Esophagus muscularis mucosa (tissue), 3 donors: ENCODE results near the gene CNGA1.

Experiments used
- POLR2AphosphoS5 ChIP-seq, 2 donors: sonication (generic); formaldehyde crosslinking; IDR thresholded peaks; one replicate each; pipeline ENCODE4 v1.6.1; 2017; ENCODE audit warnings: antibody characterized with exemption in 2 of 2
- TF ChIP-seq, protein P1 (sequence below), 3 experiments: fragments of 200-600 bp in 2 of 3; fragments of 450-650 bp in 1 of 3; sonication (generic) in 2 of 3; IDR thresholded peaks; one replicate each; pipeline ENCODE4 v1.5.1; 2017 to 2019; ENCODE audit warnings: antibody characterized with exemption in 3 of 3, mild to moderate bottlenecking in 2 of 3, moderate library complexity in 1 of 3

DNA sequence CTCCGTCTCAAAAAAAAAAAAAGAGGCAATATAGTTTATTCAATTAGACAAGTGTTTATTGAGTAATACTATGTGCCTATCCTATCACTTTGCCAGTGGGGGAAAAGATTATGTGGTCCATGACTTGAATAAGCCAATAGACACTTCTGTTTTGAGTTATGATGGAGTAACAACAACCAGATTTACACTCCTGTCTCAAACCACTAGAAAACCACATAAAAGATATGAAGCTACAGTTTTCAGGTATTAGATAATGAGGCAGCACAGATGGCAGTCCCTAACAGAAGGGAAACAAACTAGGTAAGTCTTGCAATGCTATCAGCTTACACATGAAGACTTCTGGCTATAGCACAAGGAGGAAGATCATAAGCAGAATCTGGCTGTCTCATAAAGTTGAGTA lies 124.6 kb downstream of the CNGA1 start:
- TF ChIP-seq POLR2AphosphoS5 (IDR thresholded peaks at IDR 0.05) = no peak
- TF ChIP-seq, protein P1, sequence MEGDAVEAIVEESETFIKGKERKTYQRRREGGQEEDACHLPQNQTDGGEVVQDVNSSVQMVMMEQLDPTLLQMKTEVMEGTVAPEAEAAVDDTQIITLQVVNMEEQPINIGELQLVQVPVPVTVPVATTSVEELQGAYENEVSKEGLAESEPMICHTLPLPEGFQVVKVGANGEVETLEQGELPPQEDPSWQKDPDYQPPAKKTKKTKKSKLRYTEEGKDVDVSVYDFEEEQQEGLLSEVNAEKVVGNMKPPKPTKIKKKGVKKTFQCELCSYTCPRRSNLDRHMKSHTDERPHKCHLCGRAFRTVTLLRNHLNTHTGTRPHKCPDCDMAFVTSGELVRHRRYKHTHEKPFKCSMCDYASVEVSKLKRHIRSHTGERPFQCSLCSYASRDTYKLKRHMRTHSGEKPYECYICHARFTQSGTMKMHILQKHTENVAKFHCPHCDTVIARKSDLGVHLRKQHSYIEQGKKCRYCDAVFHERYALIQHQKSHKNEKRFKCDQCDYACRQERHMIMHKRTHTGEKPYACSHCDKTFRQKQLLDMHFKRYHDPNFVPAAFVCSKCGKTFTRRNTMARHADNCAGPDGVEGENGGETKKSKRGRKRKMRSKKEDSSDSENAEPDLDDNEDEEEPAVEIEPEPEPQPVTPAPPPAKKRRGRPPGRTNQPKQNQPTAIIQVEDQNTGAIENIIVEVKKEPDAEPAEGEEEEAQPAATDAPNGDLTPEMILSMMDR (IDR thresholded peaks at IDR 0.05) = no peak
